Choroid plexus epithelial cell (primary cell): ENCODE data around the gene GALNT7.
"Not testable (repeated sequence)": the region's sequence is repeated elsewhere in the genome, so short reads cannot be mapped to it uniquely, and the experiment has no call there.

Source experiments
- DNase-seq: peaks from one replicate; pipeline ENCODE4 v3.0.0-alpha.2; 2010; ENCODE audit warnings: low read depth
- H3K4me3 ChIP-seq: 2 replicates; pipeline ENCODE4 v1.5.1; 2011; ENCODE audit warnings: low read depth, mild to moderate bottlenecking, control low read depth, low read length, moderate library complexity
- TF ChIP-seq, protein P1 (sequence below): conservative IDR thresholded peaks from 2 replicates; pipeline ENCODE4 v1.5.1; 2011; ENCODE audit warnings: low read depth, mild to moderate bottlenecking, control low read depth, inconsistent platforms, low read length, moderate library complexity

The GALNT7 gene, protein sequence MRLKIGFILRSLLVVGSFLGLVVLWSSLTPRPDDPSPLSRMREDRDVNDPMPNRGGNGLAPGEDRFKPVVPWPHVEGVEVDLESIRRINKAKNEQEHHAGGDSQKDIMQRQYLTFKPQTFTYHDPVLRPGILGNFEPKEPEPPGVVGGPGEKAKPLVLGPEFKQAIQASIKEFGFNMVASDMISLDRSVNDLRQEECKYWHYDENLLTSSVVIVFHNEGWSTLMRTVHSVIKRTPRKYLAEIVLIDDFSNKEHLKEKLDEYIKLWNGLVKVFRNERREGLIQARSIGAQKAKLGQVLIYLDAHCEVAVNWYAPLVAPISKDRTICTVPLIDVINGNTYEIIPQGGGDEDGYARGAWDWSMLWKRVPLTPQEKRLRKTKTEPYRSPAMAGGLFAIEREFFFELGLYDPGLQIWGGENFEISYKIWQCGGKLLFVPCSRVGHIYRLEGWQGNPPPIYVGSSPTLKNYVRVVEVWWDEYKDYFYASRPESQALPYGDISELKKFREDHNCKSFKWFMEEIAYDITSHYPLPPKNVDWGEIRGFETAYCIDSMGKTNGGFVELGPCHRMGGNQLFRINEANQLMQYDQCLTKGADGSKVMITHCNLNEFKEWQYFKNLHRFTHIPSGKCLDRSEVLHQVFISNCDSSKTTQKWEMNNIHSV

DNA sequence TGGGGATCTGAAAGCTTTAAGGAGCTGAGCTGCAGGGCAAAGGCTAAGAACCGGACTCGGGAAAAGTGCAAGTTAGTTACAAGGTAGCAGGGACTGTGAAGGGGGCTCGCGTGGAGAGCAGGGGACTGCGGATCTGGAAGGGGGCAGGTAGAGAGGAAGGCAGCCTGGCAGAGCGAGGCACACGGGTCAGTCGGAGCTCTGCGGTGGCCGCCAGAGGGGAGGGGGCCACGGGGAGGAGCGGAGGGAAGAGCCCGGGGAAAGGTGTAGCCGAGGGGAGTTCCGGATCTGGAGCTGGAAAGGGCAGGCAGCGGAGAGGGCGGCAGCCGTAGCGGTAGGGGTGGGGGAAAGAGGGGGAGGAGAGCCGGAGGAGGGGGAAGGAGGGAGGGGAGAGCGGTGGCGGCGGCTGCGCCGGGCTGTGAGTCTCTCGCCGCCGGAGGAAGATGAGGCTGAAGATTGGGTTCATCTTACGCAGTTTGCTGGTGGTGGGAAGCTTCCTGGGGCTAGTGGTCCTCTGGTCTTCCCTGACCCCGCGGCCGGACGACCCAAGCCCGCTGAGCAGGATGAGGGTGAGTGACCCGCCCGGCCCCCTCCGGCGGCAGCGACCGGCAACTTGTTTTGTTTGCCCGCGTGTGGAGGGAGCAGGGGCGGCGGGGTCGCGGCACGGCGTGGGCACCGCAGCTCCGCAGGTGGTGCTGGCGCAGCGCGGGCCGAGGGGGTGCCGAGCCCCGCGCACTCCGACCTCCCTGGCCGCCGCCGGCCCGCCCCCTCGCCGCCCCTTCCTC is at the start of gene GALNT7:
TSS of gene GALNT7 (plus strand) at position 416 of the 782 bp plus-strand sequence. CDS start at position 441, 25 bp downstream.
- peak within 1 kb of the TSS; percentile 83 for H3K4me3 ChIP-seq
- DNase-seq, result peak; percentile 57
- TF ChIP-seq, protein P1, sequence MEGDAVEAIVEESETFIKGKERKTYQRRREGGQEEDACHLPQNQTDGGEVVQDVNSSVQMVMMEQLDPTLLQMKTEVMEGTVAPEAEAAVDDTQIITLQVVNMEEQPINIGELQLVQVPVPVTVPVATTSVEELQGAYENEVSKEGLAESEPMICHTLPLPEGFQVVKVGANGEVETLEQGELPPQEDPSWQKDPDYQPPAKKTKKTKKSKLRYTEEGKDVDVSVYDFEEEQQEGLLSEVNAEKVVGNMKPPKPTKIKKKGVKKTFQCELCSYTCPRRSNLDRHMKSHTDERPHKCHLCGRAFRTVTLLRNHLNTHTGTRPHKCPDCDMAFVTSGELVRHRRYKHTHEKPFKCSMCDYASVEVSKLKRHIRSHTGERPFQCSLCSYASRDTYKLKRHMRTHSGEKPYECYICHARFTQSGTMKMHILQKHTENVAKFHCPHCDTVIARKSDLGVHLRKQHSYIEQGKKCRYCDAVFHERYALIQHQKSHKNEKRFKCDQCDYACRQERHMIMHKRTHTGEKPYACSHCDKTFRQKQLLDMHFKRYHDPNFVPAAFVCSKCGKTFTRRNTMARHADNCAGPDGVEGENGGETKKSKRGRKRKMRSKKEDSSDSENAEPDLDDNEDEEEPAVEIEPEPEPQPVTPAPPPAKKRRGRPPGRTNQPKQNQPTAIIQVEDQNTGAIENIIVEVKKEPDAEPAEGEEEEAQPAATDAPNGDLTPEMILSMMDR, result no peak

DNA sequence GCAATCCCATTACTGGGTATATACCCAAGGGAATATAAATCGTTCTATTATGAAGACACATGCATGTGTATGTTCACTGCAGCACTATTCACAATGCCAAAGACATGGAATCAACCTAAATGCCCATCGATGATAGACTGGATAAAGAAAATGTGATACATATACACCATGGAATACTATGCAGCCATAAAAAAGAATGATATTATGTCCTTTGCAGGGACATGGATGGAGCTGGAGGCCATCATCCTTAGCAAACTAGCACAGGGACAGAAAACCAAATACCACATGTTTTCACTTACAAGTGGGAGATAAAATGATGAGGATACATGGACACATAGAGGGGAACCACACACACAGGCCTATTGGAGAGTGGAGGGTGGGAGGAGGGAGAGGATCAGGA is 49.8 kb upstream of the GALNT7 start:
- DNase-seq, H3K4me3 ChIP-seq: not testable (repeated sequence)

DNA sequence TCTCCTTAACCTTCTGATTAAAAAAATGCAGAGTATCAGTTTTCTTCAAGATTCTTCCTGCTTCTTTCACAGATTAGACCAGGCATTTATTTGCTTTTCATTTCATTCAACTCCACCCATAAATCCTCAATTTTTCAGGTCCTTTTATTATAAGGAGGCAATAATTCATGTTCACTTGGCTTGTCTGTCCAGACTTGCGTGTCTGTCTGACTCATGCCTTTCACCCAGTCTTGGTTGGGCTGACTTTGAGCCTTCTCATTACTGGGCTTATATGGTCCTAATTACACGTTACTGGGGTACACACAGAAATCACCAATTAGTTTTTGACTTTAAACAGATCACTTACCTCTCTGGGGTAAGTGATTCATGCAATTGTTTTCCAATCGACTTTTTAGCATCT is 48.8 kb upstream of the GALNT7 start:
- TF ChIP-seq, protein P1, result no peak
- DNase-seq, result peak; percentile 9
- no peak overlapping the region for H3K4me3 ChIP-seq

DNA sequence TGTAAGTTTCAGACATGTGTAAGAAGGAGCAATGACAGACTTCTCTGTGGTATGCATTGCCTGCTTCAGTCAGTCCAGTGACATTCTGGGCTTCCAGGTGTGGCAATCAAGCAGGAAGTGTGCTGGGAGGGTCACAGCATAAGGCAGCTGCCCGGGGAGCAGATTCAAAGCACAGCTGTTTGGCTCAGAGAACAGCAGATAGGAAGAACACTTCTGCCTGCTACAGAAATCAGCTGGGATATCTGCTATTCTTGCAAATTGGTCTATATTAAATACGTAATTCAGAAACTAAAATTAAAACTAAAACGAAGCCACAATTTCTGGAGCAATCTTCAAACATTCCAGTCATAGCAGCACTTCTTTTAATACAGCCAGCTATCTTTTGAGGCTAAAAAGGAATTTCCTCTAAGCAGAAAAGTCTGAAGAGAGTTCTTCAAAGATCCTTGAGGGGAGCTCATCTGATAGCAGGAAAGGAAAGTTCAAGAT is 47.5 kb upstream of the GALNT7 start:
- peak; percentile 67 for DNase-seq
- TF ChIP-seq, protein P1, result no peak
- H3K4me3 ChIP-seq, result no peak overlapping the region

DNA sequence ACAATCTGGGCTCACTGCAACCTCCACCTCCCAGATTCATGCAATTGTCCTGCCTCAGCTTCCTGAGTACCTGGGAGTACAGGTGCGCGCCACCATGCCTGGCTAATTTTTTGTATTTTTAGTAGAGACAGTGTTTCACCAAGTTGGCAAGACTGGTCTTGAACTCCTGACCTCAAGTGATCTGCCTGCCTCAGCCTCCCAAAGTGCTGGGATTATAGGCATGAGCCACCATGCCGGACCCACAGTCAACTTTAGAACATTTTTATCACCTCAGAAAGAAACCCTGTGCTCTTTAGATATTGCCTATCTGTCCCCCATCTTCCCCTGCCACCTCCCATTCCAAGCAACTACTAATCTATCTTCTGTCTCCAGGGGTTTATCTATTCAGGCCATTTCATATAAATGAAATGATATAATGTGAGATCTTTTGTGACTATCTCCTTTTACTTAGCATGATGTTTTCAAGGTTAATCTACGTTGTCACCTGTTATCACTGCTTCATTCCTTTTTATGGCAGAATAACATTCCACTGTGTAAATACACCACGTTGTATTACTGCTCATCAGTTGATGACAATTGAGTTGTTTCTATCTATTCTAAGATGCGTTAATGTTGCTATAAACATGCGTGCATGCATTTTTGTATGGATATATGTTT is 44.3 kb upstream of the GALNT7 start:
- DNase-seq, result no peak
- TF ChIP-seq, protein P1, result no peak
- H3K4me3 ChIP-seq, result no peak overlapping the region

DNA sequence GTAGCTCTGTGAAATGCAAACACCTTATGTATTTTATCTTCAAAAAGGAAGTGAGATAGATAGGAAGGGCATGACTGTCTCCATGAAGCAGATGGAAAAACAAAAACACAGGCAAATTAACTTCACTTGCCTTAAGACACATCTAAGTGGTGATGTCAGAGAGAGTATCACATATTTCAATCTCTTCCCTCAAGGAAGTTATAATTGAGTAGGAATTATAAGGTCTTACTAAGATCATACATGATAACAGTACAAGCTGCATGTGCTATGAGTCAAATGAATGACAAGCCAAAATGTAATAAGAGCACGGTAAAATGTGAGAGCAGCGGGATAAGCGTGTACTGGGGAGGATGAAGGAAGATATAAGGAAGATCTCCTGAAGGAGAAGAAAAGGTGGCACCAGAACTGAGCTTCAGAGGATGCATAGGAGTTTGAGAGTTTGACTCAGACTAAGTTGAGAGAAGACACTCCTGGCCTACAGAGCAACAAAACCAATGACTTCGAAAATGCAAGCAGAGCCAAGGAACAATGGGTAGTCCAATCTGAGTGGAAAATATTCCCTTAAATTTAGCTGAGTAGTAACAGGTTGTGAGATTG is 43.3 kb upstream of the GALNT7 start:
- H3K4me3 ChIP-seq, result no peak overlapping the region
- no peak for DNase-seq
- TF ChIP-seq, protein P1, result no peak
